GM18951 (cell line): ENCODE measurements around the gene TEKT1.

Experiments
- POLR2A ChIP-seq: IDR thresholded peaks from 4 replicates; pipeline ENCODE4 v1.6.1; 2011; ENCODE audit warnings: mild to moderate bottlenecking; ENCODE audit not compliant: insufficient read length, insufficient read depth; ENCODE audit errors: extremely low read depth
- in situ Hi-C: fragments of 300-500 bp; cut with MboI; formaldehyde crosslinking; loops from one replicate; pipeline ENCODE4 v1.12.0; 2022; ENCODE audit warnings: low sequenced_read_pairs, mixed read lengths, inconsistent platforms; ENCODE audit not compliant: unreplicated experiment

The TEKT1 gene

GRCh38 chr17:6761779-6762178 is 69.8 kb downstream of the TEKT1 start:
- no peak for TF ChIP-seq POLR2A
- in situ Hi-C loops, result no loop called here

- in situ Hi-C loops, result no loop called here
- TF ChIP-seq POLR2A, result no peak
Measured at GRCh38 chr17:6757747-6758146, 73.8 kb downstream of the TEKT1 start.

- in situ Hi-C loops, result no loop called here
- peak; percentile 13 for TF ChIP-seq POLR2A
Measured at GRCh38 chr17:6756425-6757031, 75.0 kb downstream of the TEKT1 start.

DNA sequence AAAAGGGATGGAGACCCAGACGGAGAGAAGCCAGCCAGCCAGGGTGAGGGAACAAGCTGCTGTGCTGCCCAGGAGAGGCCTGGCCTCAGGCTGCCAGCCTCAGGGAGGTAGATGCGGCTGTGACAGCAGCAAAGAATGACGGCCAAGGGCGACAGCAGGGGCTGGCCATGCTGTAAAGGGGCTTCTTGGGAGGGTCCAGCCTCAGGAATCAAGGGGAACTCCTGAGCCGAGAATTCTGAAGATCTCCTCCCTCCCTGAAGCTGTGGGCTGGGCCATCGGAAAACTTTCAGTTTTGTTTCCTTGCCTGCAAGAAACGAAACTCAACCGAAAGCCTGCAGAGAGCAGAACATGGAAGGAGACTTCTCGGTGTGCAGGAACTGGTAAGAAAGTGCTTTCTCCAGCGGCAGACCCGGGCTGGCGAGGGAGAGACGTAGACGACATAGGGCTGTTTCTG is 75.8 kb downstream of the TEKT1 start, which contains the start of gene XAF1:
Gene XAF1 (plus strand): TSS at position 316 of the 454 bp plus-strand sequence. CDS start 33 bp downstream, at position 349.
- in situ Hi-C loops, result no loop called here
- peak; percentile 69 for TF ChIP-seq POLR2A

- TF ChIP-seq POLR2A, result no peak
- in situ Hi-C loops, result no loop called here
Measured at GRCh38 chr17:6755281-6755680, 76.2 kb downstream of the TEKT1 start.

DNA sequence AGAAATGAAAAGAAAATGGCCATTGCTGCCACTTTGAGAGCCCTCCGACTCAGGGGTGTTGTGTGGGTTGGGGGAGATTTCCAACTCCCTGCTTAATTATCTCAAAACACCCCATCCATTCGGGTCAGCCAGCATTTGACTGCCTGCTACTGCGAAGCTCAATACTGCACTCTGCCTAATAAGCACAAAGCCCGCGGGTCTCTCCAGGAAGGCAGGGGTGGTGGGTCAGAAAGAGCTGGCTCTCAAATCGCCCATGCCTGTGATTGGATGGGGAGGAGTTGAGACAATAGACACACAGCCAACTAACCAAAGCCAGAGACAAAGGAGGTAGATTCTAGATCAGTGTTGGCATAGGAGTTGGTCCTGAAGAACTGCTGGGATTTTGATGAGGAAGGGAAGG is 78.0 kb downstream of the TEKT1 start:
- in situ Hi-C loops, result no loop called here

DNA sequence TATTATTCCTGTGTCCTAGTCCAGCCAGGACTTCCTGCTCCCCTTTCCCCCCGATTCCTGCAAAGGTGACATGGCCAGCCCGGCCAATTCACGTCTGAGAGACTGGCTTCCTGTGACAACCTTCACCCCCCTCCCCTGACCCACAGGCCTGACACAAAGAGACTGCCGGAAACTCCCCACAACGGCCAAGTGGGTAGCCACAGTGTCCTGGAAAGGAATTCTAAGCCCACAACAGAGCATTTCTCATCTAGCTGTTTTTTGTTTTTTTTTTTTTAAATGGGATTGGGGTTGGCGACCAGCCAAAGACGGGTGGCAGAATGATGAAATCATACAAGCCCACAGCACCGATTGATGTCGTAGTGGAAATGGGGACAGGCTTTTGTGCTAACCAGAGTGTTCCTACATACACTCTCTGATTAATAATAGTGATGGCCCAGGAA is 78.5 kb downstream of the TEKT1 start:
- TF ChIP-seq POLR2A, result no peak
- in situ Hi-C loops, result no loop called here

More for the DNA sequence above, 78.0 kb downstream of the TEKT1 start:
- TF ChIP-seq POLR2A, result no peak

DNA sequence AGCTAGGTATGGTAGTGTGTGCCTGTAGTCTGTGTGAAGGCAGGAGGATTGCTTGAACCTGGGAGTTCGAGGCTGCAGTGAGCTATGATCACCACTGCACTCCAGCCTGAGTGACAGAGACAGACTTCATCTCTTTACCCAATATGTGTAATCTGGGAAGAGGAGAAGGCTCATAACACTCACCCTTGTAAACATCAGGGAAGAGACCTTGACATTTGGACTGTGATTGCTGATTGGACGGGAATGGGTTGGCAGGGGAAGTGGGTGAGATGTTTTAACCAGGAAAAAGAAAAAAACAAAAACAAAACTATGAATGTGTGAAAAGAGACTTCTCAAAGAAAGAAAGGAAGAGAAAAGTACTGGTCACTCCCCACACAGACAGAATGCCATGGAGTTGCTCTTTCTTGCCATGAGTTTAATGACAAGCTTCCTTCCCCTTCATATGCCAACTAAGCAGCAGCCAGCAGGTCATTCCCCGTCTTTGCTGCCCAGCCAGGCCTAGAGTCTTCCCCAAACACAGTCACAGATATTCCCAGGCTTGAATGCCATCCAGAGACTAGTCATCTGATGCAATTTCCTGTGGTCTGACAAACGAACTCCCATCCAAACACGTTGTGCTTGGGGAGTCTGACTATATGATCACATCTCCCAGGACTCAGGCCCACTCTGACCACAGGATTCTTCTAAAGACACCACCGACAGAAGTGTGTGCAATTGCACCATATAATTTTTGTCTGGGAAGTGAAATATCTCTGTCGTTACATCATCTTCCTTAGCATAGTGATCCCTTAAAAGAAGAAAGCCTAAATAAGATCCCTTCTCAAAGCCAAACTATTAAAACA is 79.2 kb downstream of the TEKT1 start:
- in situ Hi-C loops, result no loop called here
- TF ChIP-seq POLR2A, result no peak

DNA sequence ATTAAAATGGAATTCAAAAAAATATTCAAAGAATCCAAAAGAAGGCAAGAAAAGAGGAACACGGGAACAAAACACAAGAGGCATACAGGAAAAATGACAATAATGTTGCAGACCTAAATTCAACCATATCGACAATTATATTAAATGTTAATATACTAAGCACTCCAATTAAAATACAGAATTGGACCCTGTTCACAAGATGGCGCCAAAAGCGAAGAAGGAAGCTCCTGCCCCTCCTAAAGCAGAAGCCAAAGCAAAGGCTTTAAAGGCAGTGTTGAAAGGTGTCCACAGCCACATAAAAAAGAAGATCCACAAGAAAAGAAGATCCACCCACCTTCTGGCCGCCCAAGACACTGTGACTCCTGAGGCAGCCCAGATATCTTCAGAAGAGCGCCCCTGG is 82.0 kb downstream of the TEKT1 start:
- in situ Hi-C loops, result no loop called here
- no peak for TF ChIP-seq POLR2A

DNA sequence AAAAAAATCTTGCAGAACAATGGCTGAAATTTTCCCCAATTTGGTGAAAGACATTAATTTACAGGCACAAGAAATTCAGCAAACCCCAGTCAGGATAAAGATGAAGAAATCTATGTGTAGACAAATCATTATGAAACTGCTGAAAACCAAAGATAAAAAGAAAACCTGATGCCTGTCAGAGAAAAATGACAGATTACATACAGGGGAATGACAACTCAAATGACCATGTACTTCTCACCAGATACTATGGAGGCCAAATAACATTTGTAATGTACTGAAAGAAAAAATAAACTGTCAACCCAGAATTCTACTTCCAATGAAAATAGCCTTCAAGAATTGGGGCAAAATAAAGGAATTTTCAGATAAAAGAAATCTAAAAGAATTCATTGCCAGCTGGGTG is 82.9 kb downstream of the TEKT1 start:
- in situ Hi-C loops, result no loop called here
- no peak for TF ChIP-seq POLR2A
